Measurements from ENCODE around the gene RAP1A. TPM values are rescaled to one million over a fixed set of nuclear protein-coding genes. Genes with fewer than 3 reads are reported as not detected.

RAP1A gene
- total RNA-seq, 1 experiment from 2014 or later = 50.9 TPM

GRCh38 chr1:111749628-111750027 is 130.0 kb downstream of the RAP1A start:
- ChIA-PET CTCF (no interaction called here), POLR2A (ENCODE audit: low non-redundant PET) (no interaction called here)
- Histone ChIP-seq H3K9me3 (ENCODE audit: low read depth, low read length, poor library complexity, severe bottlenecking) (no peaks in the 10 kb centered on the region), H3K4me3 (ENCODE audit: low read depth, low read length, poor library complexity, severe bottlenecking) (no peak overlapping the region), H3K27ac (ENCODE audit: low read depth, low read length, poor library complexity, severe bottlenecking) (no peak overlapping the region), H3K27me3 (replicated peaks; ENCODE audit: insufficient read depth, low read depth, low read length, poor library complexity) (no peaks in the 10 kb centered on the region), H3K36me3 (ENCODE audit: insufficient read depth, low read length, poor library complexity, severe bottlenecking) (no peaks in the 10 kb centered on the region), H3K4me1 (ENCODE audit: insufficient read depth, low read length, poor library complexity, severe bottlenecking) (peaks cover 3% of the 10 kb centered on the region)
- no peak for DNase-seq (ENCODE audit: low spot score)
- TF ChIP-seq, protein P1, sequence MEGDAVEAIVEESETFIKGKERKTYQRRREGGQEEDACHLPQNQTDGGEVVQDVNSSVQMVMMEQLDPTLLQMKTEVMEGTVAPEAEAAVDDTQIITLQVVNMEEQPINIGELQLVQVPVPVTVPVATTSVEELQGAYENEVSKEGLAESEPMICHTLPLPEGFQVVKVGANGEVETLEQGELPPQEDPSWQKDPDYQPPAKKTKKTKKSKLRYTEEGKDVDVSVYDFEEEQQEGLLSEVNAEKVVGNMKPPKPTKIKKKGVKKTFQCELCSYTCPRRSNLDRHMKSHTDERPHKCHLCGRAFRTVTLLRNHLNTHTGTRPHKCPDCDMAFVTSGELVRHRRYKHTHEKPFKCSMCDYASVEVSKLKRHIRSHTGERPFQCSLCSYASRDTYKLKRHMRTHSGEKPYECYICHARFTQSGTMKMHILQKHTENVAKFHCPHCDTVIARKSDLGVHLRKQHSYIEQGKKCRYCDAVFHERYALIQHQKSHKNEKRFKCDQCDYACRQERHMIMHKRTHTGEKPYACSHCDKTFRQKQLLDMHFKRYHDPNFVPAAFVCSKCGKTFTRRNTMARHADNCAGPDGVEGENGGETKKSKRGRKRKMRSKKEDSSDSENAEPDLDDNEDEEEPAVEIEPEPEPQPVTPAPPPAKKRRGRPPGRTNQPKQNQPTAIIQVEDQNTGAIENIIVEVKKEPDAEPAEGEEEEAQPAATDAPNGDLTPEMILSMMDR (conservative IDR thresholded peaks at IDR 0.05; ENCODE audit: low read depth, low read length) = no peak
- TF ChIP-seq EZH2 (IDR thresholded peaks at IDR 0.05; ENCODE audit: borderline replicate concordance, low read depth, low read length, poor library complexity, severe bottlenecking) = no peak
- no TSS peak for BruUV-seq (replicated peaks)
- intact Hi-C loops (cut with micrococcal nuclease; ENCODE audit: unreplicated experiment) = no loop called here

DNA sequence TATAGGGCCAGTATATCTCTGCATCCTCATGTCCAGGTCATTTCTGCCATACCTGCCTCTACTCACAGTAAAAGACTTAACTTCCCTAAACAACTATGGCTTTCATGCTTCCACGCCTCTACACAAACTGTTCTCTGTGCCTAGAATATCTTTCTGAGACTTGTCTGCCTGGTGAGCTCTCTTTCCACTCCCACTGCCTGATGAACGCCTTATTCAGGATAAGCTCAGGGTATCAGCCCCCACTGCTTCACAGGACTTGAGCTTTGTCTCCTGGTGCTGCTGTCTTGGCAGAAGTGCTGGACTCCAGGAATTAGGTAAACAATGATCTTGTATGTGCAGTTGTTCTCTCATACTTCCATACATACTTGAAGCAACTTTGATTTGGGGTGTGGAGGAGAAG is 131.3 kb downstream of the RAP1A start:
- Histone ChIP-seq H3K27me3 (replicated peaks; ENCODE audit: insufficient read depth, low read depth, low read length, poor library complexity) (no peaks in the 10 kb centered on the region), H3K36me3 (ENCODE audit: insufficient read depth, low read length, poor library complexity, severe bottlenecking) (no peaks in the 10 kb centered on the region), H3K9me3 (ENCODE audit: low read depth, low read length, poor library complexity, severe bottlenecking) (no peaks in the 10 kb centered on the region), H3K27ac (ENCODE audit: low read depth, low read length, poor library complexity, severe bottlenecking) (no peak overlapping the region), H3K4me1 (ENCODE audit: insufficient read depth, low read length, poor library complexity, severe bottlenecking) (peaks cover 7% of the 10 kb centered on the region), H3K4me3 (ENCODE audit: low read depth, low read length, poor library complexity, severe bottlenecking) (no peak overlapping the region)
- no TSS peak for BruUV-seq (replicated peaks)
- intact Hi-C loops (cut with micrococcal nuclease; ENCODE audit: unreplicated experiment) = no loop called here
- ChIA-PET POLR2A (ENCODE audit: low non-redundant PET) (no interaction called here), CTCF (interaction anchor here (0.9 kb wide), 1 partner anchor 12 kb away, joined by 3 read pairs; the partner anchor contains the start of gene INKA2)
- TF ChIP-seq EZH2 (IDR thresholded peaks at IDR 0.05; ENCODE audit: borderline replicate concordance, low read depth, low read length, poor library complexity, severe bottlenecking) = no peak
- TF ChIP-seq, protein P1 (conservative IDR thresholded peaks at IDR 0.05; ENCODE audit: low read depth, low read length) = no peak
- no peak for DNase-seq (ENCODE audit: low spot score)

DNA sequence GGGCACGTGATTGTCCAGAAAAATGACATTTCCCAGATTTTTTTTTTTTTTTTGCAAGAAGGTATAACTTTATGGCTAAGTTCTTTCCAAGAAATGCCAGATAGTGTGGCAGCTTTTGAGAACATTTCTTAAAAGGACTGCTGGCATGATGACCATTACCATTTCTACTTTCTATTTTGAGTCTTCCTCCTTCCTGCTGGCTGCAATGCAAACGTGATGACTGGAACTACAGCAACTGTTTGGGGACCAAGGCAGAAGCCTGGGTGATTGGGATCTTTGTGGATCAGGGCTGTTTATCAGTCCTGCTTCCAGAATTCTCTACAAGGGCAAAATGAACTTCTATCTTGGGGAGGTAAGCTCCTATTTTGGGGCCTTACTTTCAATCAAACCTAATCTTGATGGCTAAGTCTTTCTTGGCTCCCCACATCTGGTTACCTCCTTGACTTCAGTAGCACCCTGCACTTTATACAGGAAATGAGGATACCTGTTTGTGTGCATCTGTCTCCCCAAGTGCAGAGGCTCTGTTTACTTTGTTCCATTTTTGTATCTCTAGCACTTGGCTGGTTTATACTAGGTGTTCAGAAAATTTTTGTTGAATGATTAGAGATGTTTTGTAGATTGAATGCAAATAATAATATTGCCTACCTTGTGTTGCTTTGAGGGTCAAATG is 132.5 kb downstream of the RAP1A start:
- Histone ChIP-seq H3K27me3 (replicated peaks; ENCODE audit: insufficient read depth, low read depth, low read length, poor library complexity) (no peaks in the 10 kb centered on the region), H3K9me3 (ENCODE audit: low read depth, low read length, poor library complexity, severe bottlenecking) (no peaks in the 10 kb centered on the region), H3K4me3 (ENCODE audit: low read depth, low read length, poor library complexity, severe bottlenecking) (no peak overlapping the region), H3K4me1 (ENCODE audit: insufficient read depth, low read length, poor library complexity, severe bottlenecking) (peaks cover 7% of the 10 kb centered on the region), H3K27ac (ENCODE audit: low read depth, low read length, poor library complexity, severe bottlenecking) (no peak overlapping the region), H3K36me3 (ENCODE audit: insufficient read depth, low read length, poor library complexity, severe bottlenecking) (no peaks in the 10 kb centered on the region)
- DNase-seq (ENCODE audit: low spot score) = no peak
- no TSS peak for BruUV-seq (replicated peaks)
- intact Hi-C loops (cut with micrococcal nuclease; ENCODE audit: unreplicated experiment) = no loop called here
- no peak for TF ChIP-seq EZH2 (IDR thresholded peaks at IDR 0.05; ENCODE audit: borderline replicate concordance, low read depth, low read length, poor library complexity, severe bottlenecking)
- TF ChIP-seq, protein P1 (conservative IDR thresholded peaks at IDR 0.05; ENCODE audit: low read depth, low read length) = no peak
- POLR2A ChIA-PET (ENCODE audit: low non-redundant PET) = no interaction called here
- CTCF ChIA-PET = no interaction called here

Measured in A673 (cell line).